Stimulated activated CD8-positive, alpha-beta memory T cell treated with anti-CD3 and anti-CD28 coated beads, Interleukin-7, amount 100 ng/mL, for 48 hours (primary cell): ENCODE data around the gene DMTF1.
"Not testable (repeated sequence)": the region's sequence is repeated elsewhere in the genome, so short reads cannot be mapped to it uniquely, and the experiment has no call there.

ENCODE experiments used
- DNase-seq, 2 donors: peaks; one replicate each; pipeline ENCODE4 v3.0.0-alpha.2; 2020; ENCODE audit warnings: low read depth in 1 of 2; ENCODE audit errors: extremely low read depth in 1 of 2

DMTF1 gene

DNA sequence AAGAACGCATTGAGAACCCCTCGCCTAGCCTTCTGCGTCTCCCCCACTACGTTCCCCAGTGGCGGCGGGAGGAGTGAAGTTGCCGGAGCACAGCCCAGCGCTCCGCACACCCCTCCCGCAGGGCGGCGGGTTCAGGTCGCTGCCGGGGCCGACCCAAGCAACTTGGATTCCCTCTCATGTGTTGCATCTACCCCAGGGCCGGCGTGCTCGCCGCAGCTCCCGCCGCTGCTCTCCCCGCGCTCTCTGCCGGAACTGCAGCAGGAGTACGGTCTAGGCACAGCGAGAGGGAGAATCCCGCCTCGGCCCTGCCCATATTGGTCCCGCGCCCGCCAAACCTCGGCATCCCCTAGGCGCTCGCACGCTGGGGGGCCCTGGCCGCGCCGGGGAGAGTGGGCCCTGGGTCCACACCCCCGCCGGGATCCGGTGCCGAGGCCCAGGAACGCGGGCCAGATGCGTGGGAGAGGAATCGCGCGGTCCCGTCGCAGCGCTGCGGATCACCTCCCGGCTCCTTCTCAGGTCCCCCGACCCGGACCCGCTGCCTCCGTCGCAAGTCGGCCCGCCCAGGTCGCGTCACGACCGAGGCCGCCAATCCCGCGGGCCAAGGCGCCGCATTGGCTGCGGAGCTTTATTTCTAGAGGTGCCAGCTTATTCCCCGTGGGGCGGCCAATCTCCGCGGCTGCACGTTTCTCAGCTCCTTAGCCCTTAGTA lies 67.9 kb downstream of the DMTF1 start:
- peak; percentile 71 to 72 for DNase-seq

DNA sequence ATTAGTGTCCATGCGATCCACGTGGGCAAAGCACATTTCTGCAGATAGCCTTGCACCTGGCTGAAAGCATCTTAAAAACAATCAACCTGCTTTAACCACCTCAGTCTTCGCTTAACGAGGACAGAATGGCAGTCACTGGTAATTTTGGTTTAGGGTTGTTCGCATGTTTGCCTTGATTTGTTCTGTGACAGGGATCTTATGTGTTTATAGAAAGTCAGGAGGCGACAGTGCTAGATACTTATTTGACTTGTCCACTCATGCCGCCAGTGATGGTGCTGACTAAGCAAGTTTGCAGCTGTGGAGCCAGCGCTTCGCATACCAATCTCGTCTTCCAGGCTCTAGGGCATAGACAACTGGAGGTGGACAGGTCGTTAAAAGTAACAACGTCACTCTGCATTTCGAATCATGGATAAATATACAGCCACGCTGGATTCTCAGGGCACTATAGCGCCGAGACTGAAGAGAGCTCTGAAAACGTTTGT lies 68.5 kb downstream of the DMTF1 start:
- DNase-seq: no peak

DNA sequence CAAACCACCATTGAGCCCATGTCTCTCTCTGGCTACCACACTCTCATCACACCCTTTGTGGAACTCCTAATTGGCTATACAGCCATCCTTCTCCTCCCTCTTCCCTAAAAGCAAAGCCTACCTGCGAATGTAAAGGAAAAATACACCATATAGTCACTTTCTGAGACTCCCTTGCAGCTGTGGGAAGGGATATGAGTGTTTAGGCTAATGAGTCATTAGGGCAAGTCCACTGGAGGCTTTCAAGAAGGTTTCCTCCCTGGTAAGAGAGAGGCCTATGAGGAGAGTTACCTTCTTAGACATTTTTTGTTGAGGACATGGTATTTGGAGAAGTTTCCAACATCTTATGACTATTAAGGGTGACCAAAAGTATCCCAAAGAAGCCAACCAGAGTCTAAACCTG lies 71.4 kb downstream of the DMTF1 start:
- no peak for DNase-seq

DNA sequence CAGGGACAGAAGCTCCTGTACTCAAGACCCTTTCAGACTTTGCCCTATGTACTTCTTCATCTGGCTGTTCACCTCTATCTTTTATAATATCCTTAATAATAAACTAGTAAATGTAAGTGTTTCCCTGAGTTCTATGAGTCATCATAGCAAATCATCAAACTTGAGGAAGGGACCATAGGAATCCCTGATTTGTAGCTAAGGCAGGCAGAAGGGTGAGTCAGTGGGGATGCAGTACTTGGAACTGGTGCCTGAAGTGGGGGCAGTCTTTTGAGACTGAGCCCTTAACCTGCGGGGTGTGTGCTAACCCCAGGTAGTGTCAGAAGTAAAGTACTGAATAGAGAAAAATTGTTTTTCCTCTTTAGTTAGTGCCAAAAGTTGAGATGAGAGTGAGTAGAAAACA lies 73.4 kb downstream of the DMTF1 start:
- DNase-seq: no peak

DNA sequence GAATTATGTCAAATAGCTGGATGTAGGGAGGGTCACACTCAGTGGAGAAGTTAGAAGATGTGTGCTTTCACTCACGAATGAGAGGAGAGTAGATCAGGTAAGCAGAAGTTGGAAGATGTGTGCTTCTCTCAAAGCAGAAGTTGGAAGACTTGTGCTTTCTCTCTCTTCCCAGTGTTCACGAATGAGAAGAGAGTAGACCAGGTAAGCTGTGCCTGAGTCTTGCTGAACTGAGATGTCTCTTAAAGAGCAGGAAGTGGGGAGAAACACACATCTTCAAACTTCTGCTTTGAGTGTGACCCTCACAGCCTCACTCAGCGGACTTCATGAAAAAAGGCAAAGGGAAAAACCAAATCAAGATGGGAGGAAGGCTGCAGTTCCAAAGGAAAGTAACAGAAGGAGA lies 74.2 kb downstream of the DMTF1 start:
- no peak for DNase-seq

DNA sequence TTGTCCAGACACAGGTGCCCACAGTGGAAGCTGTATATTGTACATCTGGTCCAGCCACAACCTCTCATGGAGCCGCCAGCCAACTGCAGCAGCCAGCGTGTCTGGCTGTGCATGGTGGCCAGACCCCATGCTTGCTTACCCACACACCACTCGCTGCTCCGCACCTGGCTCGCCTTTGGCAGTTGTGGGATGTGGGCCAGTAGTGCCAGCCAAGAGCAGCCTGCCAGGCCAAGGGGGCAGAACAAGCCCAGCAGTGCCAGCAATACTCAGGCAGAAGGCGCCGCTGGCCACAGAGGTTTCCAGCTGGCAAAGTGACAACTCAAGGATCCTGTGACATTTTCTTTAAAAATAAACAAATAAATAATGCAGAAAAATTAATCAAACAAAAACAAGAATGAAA lies 79.0 kb downstream of the DMTF1 start:
- no peak for DNase-seq

DNA sequence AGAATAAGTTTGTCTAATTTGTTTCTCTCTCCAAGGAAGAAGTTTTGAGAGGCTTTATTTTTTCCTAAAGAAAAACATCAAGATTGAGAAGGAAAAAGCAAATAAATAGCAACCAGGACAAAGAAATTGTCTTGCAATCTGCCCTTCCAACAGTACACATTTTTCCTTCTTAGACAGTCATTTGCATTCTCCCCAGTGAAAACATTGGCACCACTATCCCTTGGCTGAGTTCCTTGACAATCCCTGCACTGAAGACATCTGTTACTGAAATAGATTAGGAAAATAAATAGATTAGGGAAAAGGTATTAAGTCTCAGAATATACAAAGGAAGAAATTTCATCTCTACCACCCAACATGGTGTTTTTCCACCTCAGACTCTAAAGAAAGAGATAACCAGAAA lies 79.5 kb downstream of the DMTF1 start:
- no peak for DNase-seq

DNA sequence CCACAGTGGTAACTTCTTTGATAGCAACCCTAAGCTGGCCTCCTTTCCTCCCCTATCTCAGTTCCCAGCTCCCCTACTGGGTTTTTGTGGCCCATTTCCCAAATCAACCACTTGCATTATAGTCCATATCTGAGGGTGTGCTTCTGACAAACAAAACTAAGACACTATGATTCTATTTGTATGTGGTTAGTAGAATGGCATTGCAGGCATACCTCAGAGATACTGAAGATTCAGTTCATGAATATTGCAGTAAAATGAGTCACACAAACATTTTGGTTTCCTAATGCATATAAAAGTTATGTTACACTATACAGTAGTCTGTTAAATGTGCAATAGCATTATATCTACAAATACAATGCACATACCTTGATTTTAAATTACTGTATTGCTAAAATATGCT lies 82.7 kb downstream of the DMTF1 start:
- DNase-seq: no peak

DNA sequence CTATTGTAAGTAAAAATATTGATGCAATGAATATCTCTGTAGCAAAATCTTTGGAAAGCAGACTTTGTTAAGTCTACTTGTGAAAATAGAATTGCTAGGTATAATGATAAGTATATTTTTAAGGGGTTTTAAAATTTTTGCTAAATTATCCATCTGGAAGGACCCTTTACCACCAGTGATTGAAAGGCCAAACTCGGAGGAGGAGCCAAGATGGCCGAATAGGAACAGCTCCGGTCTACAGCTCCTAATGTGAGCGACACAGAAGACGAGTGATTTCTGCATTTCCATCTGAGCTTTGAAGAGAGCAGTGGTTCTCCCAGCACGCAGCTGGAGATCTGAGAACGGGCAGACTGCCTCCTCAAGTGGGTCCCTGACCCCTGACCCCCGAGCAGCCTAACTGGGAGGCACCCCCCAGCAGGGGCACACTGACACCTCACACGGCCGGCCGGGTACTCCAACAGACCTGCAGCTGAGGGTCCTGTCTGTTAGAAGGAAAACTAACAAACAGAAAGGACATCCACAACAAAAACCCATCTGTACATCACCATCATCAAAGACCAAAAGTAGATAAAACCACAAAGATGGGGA lies 86.3 kb downstream of the DMTF1 start:
- not testable (repeated sequence) for DNase-seq

DNA sequence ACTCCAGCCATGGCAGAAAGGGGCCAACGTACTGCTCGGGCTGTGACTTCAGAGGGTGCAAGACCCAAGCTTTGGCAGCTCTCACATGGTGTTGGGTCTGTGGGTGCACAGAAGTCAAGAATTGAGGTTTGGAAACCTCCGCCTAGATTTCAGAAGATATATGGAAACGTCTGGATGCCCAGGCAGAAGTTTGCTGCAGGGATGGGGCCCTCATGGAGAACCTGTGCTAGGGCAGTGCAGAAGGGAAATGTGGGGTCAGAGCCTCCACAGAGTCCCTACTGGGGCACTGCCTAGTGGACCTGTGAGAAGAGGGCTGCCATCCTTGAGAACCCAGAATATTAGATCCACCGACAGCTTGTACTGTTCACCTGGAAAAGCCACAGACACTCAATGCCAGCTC lies 93.4 kb downstream of the DMTF1 start:
- DNase-seq: not testable (repeated sequence)
